Measurements from ENCODE around the gene TPI1. TPM values are rescaled to one million over a fixed set of nuclear protein-coding genes. Genes with fewer than 3 reads are reported as not detected.
"Not testable (repeated sequence)": the region's sequence is repeated elsewhere in the genome, so short reads cannot be mapped to it uniquely, and the experiment has no call there.

Gene TPI1
- total RNA-seq, 6 experiments from 2014 or later = 265 to 400 (median 331) TPM

GRCh38 chr12:6887460-6887859, 20.1 kb downstream of the TPI1 start:
- DNase-seq = no peak

GRCh38 chr12:6888360-6888759, 21.0 kb downstream of the TPI1 start:
- Histone ChIP-seq H3K36me3 (peaks cover 0 to 8% (median 0%) of the 10 kb centered on the region in 4 donors), H3K27ac (no peak overlapping the region), H3K4me3 (no peak overlapping the region), H3K27me3 (no peaks in the 10 kb centered on the region), H3K4me1 (peaks cover 0 to 27% (median 2%) of the 10 kb centered on the region in 4 donors), H3K9me3 (no peaks in the 10 kb centered on the region)
- intact Hi-C loops (cut with DNase I) = no loop called here
- TF ChIP-seq CTCF (IDR thresholded peaks at IDR 0.05) (no peak), POLR2A (IDR thresholded peaks at IDR 0.05) (no peak)
- 86% methylated on average over 1 of the region's 2 CpGs for WGBS (ENCODE audit: insufficient coverage, low coverage, low lambda C conversion rate, missing lambda C conversion rate)
- DNase-seq (no peak), ATAC-seq (no peak)

More at GRCh38 chr12:6887460-6887859, 20.1 kb downstream of the TPI1 start:
- no peaks in the 10 kb centered on the region for H3K9me3 ChIP-seq
- no peak overlapping the region for H3K27ac ChIP-seq
- no peak overlapping the region for H3K4me3 ChIP-seq
- peaks cover 0 to 8% (median 0%) of the 10 kb centered on the region in 4 donors for H3K36me3 ChIP-seq
- H3K4me1 ChIP-seq = peaks cover 0 to 27% (median 2%) of the 10 kb centered on the region in 4 donors
- H3K27me3 ChIP-seq = no peaks in the 10 kb centered on the region
- intact Hi-C loops (cut with DNase I) = no loop called here
- 41% methylated on average over 8 of the region's 8 CpGs for WGBS (ENCODE audit: insufficient coverage, low coverage, low lambda C conversion rate, missing lambda C conversion rate)
- no peak for ATAC-seq
- no peak for TF ChIP-seq CTCF (IDR thresholded peaks at IDR 0.05)
- TF ChIP-seq POLR2A (IDR thresholded peaks at IDR 0.05) = no peak

GRCh38 chr12:6888794-6889193, 21.5 kb downstream of the TPI1 start:
- H3K27ac ChIP-seq; intact Hi-C loops (cut with DNase I); H3K4me3 ChIP-seq; H3K27me3 ChIP-seq; H3K36me3 ChIP-seq; DNase-seq; H3K9me3 ChIP-seq; ATAC-seq: not testable (repeated sequence)
- WGBS (ENCODE audit: insufficient coverage, low coverage, low lambda C conversion rate, missing lambda C conversion rate) = 22% methylated on average over 7 of the region's 7 CpGs
- H3K4me1 ChIP-seq = peaks cover 0 to 27% (median 2%) of the 10 kb centered on the region in 4 donors

- intact Hi-C loops (cut with DNase I); H3K4me3 ChIP-seq; H3K27me3 ChIP-seq; H3K36me3 ChIP-seq; ATAC-seq; DNase-seq; H3K9me3 ChIP-seq: not testable (repeated sequence)
- Histone ChIP-seq H3K4me1 (peaks cover 0 to 27% (median 2%) of the 10 kb centered on the region in 4 donors), H3K27ac (peak overlapping the region; percentile 82 to 93 (median 90))
- 88% methylated on average over 21 of the region's 21 CpGs for WGBS (ENCODE audit: insufficient coverage, low coverage, low lambda C conversion rate, missing lambda C conversion rate)
Measured at GRCh38 chr12:6889775-6890573, 22.6 kb downstream of the TPI1 start.

GRCh38 chr12:6890789-6891645, 23.7 kb downstream of the TPI1 start:
- intact Hi-C loops (cut with DNase I) = no loop called here
- Histone ChIP-seq H3K4me1 (peaks cover 0 to 27% (median 2%) of the 10 kb centered on the region in 4 donors), H3K9me3 (no peaks in the 10 kb centered on the region), H3K4me3 (peak overlapping the region; percentile 36 to 57 (median 46)), H3K27me3 (no peaks in the 10 kb centered on the region), H3K27ac (peak overlapping the region; percentile 90 to 93 (median 92)), H3K36me3 (no peaks in the 10 kb centered on the region)
- WGBS (ENCODE audit: insufficient coverage, low coverage, low lambda C conversion rate, missing lambda C conversion rate) = 5% methylated on average over 22 of the region's 68 CpGs
- DNase-seq (peak; percentile 98 to 99 (median 99)), ATAC-seq (peak; percentile 94 to 98 (median 96))
- TF ChIP-seq POLR2A (IDR thresholded peaks at IDR 0.05) = peak; percentile 83
- TF ChIP-seq CTCF (IDR thresholded peaks at IDR 0.05) = peak; percentile 89 to 96 (median 95)

All from right lobe of liver (tissue), 6 donors.